Upper lobe of right lung (tissue), 1 donor: ENCODE data around the gene ELFN2. TPM values are rescaled to one million over a fixed set of nuclear protein-coding genes. Genes with fewer than 3 reads are reported as not detected.

ENCODE experiments used
- ATAC-seq: fragments of 200-7000 bp; cut with Tn5 transposase; one replicate; pipeline ENCODE4 v1.9.1; 2020; ENCODE audit warnings: mild to moderate bottlenecking, moderate library complexity
- DNase-seq: peaks from one replicate; pipeline ENCODE4 v3.0.0-alpha.2; 2020
- H3K27ac ChIP-seq: fragments of 200-600 bp; one replicate; pipeline ENCODE4 v1.8.0; 2022
- H3K27me3 ChIP-seq: fragments of 200-600 bp; one replicate; pipeline ENCODE4 v1.8.0; 2022; ENCODE audit warnings: mild to moderate bottlenecking
- H3K36me3 ChIP-seq: fragments of 200-600 bp; one replicate; pipeline ENCODE4 v1.8.0; 2022
- H3K4me1 ChIP-seq: fragments of 200-600 bp; one replicate; pipeline ENCODE4 v1.8.0; 2022
- H3K4me3 ChIP-seq: fragments of 200-600 bp; one replicate; pipeline ENCODE4 v1.8.0; 2022; ENCODE audit warnings: mild to moderate bottlenecking
- H3K9me3 ChIP-seq: fragments of 200-600 bp; one replicate; pipeline ENCODE4 v1.8.0; 2022
- intact Hi-C: fragments of 100-400 bp; cut with DNase I; formaldehyde crosslinking; loops from one replicate; pipeline ENCODE4 v1.11.0; 2022
- total RNA-seq: library from RNA; stranded (reverse); fragmentation: NEBNext Ultra II Directional; extraction: Animal tissue kit (Norgen Biotek cat#: 25700); gene quantifications from one replicate; pipeline ENCODE4 v1.2.1, GENCODE V29; 2021
- TF ChIP-seq, protein P1 (sequence below): fragments of 200-600 bp; IDR thresholded peaks from one replicate; pipeline ENCODE4 v1.8.0; 2022; ENCODE audit warnings: antibody characterized with exemption
- donor health status: DM: no; HTN: yes; CAD: no; lungs with severe emphysema.

Gene ELFN2
- total RNA-seq, 1 donor from 2014 or later, result 0.72 TPM

- ATAC-seq, result no peak
- Histone ChIP-seq H3K4me1 (peaks cover 5% of the 10 kb centered on the region), H3K27me3 (no peaks in the 10 kb centered on the region), H3K27ac (no peak overlapping the region), H3K9me3 (no peaks in the 10 kb centered on the region), H3K36me3 (no peaks in the 10 kb centered on the region), H3K4me3 (no peak overlapping the region)
- TF ChIP-seq, protein P1, sequence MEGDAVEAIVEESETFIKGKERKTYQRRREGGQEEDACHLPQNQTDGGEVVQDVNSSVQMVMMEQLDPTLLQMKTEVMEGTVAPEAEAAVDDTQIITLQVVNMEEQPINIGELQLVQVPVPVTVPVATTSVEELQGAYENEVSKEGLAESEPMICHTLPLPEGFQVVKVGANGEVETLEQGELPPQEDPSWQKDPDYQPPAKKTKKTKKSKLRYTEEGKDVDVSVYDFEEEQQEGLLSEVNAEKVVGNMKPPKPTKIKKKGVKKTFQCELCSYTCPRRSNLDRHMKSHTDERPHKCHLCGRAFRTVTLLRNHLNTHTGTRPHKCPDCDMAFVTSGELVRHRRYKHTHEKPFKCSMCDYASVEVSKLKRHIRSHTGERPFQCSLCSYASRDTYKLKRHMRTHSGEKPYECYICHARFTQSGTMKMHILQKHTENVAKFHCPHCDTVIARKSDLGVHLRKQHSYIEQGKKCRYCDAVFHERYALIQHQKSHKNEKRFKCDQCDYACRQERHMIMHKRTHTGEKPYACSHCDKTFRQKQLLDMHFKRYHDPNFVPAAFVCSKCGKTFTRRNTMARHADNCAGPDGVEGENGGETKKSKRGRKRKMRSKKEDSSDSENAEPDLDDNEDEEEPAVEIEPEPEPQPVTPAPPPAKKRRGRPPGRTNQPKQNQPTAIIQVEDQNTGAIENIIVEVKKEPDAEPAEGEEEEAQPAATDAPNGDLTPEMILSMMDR, result no peak
- intact Hi-C loops, result no loop called here
- no peak for DNase-seq
Observed at GRCh38 chr22:37451218-37451617, 23.9 kb upstream of the ELFN2 start.

DNA sequence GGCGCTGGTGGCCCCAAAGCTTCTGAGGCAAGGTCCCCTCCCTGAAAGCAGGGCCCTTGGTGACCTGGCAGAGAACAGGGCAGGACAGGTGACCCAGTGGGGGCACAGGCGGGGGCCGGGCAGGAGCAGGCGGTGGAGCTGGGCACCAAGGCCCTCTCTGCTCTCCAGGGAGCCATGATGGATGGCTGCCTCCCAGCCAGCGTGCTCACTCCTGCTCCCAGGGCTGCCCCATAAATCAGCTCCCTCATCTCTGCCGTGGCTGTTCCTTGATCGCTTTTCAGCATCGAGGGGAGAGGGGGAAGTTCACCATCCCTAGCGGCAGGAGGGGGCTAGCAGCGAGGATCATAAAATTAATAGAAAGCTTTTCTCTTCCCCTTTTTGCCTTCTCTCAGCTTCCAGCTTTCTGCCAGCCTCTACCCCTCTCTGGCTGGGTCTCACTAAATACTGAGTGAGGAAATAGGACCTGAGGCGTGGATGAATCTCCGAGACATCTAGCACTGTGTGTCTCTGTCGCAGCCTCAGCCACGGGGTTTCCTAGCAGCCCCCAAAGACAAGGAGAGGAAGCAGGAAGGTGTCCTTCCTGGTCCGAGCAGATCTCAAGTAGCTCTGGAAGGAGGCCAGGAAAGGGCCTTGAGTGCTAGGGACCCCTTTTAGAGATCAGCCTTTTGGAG lies 22.2 kb upstream of the ELFN2 start:
- no peak overlapping the region for H3K4me3 ChIP-seq
- no peaks in the 10 kb centered on the region for H3K27me3 ChIP-seq
- H3K4me1 ChIP-seq, result no peaks in the 10 kb centered on the region
- no peak for ATAC-seq
- TF ChIP-seq, protein P1, result no peak
- DNase-seq, result no peak
- intact Hi-C loops, result no loop called here
- H3K27ac ChIP-seq, result no peak overlapping the region
- H3K9me3 ChIP-seq, result no peaks in the 10 kb centered on the region
- H3K36me3 ChIP-seq, result no peaks in the 10 kb centered on the region

- Histone ChIP-seq H3K4me3 (no peak overlapping the region), H3K9me3 (no peaks in the 10 kb centered on the region), H3K27ac (no peak overlapping the region), H3K4me1 (no peaks in the 10 kb centered on the region), H3K36me3 (no peaks in the 10 kb centered on the region), H3K27me3 (no peaks in the 10 kb centered on the region)
- no peak for DNase-seq
- TF ChIP-seq, protein P1, result no peak
- ATAC-seq, result peak; percentile 19
- intact Hi-C loops, result no loop called here
Observed at GRCh38 chr22:37448516-37449127, 21.3 kb upstream of the ELFN2 start.

DNA sequence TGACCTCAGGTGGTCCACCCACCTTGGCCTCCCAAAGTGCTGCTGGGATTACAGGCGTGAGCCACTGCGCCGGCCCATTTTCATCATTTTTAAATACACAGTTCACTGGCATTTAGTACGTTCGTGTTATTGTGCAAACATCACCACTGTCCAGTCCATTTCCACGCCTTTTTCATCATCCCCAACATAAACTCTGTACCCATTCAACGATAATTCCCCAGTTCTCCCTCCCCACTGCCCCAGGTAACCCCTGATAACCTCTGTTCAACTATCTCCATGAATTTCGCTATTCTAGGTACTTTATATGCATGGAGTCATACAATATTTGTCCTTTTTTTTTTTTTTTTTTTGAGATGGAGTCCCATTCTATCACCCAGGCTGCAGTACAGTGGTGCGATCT lies 18.2 kb upstream of the ELFN2 start:
- no peaks in the 10 kb centered on the region for H3K4me1 ChIP-seq
- DNase-seq (no peak), ATAC-seq (no peak)
- TF ChIP-seq, protein P1, result no peak
- H3K9me3 ChIP-seq, result no peaks in the 10 kb centered on the region
- no peaks in the 10 kb centered on the region for H3K27me3 ChIP-seq
- no peak overlapping the region for H3K4me3 ChIP-seq
- no peaks in the 10 kb centered on the region for H3K36me3 ChIP-seq
- intact Hi-C loops, result no loop called here
- no peak overlapping the region for H3K27ac ChIP-seq

GRCh38 chr22:37443977-37444376 lies 16.7 kb upstream of the ELFN2 start:
- Histone ChIP-seq H3K9me3 (no peaks in the 10 kb centered on the region), H3K27ac (no peak overlapping the region), H3K36me3 (no peaks in the 10 kb centered on the region), H3K27me3 (no peaks in the 10 kb centered on the region), H3K4me3 (no peak overlapping the region), H3K4me1 (no peaks in the 10 kb centered on the region)
- intact Hi-C loops, result no loop called here
- ATAC-seq, result no peak
- TF ChIP-seq, protein P1, result no peak
- DNase-seq, result no peak
